ENCODE data around the gene SEC22A. TPM values are rescaled to one million over a fixed set of nuclear protein-coding genes. Genes with fewer than 3 reads are reported as not detected.

SEC22A gene
- total and polyA plus RNA-seq, 2 of the 13 experiments (the other 11 are each of a cell fraction or from before 2014, with no cell fraction given): 14.1 to 17.3 TPM

DNA sequence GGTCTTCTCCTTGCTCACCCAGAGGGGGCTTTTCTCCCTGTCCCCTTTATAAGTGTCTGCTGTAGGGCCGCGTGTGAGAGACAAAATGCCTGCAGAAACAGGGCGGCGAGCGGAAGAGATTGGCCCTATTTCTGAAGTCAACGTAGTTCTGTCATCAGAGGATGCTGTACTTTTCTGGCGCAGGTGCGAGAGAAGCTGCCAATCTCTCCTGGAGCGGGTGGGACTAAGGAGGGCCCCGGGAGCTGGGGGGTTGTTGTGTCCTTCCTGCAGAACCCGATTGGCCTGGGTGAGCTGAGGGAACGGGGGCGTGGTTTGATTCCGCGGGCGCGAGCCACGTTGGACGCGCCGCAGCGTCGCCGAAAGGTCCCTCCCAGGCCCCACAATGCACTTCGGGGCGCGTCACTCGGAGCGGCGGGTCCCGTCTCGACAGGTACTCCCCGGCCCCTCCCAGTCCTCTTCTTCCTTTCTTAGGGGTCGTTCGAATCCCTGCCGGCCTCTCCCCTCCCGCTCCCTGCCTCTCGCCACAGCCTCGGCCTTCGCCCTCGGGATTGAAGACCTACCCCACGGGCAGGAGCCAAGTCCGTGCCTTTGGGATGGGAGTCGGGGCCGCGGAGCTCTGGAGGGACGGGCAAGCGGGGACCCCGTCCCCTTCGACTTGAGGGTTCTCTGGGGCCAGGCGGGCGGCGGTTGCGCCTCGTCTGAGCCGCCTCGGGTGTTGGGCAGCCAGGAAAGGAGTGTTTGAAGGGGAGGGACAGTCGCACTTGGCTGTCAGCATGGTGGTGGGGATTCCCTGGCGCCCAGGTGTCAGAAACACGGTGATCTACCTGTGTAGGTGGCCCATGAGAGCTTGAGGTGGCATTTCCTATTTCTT lies at the start of gene SEC22A (continued):
- TF ChIP-seq CREM (IDR thresholded peaks at IDR 0.05) (peak; percentile 75), CREM (CRISPR knock-in tag; IDR thresholded peaks at IDR 0.05) (no peak), DR1 (CRISPR knock-in tag; IDR thresholded peaks at IDR 0.05) (no peak; the same call in 1 of the 2 replicates), TMF1 (CRISPR knock-in tag; IDR thresholded peaks at IDR 0.05; ENCODE audit: low read depth) (no peak), FOXA3 (CRISPR knock-in tag; IDR thresholded peaks at IDR 0.05) (no peak), ZNF772 (CRISPR knock-in tag; IDR thresholded peaks at IDR 0.05) (0 out of 2 replicates have a peak, but pooled peaks have one; percentile 21), ZNF263 (CRISPR knock-in tag; IDR thresholded peaks at IDR 0.05) (peak; percentile 10; the same call in 1 of the 2 replicates), ELF3 (CRISPR knock-in tag; IDR thresholded peaks at IDR 0.05) (no peak; the same call in 1 of the 2 replicates), CHCHD3 (CRISPR knock-in tag; IDR thresholded peaks at IDR 0.05) (no peak), ZNF660 (CRISPR knock-in tag; IDR thresholded peaks at IDR 0.05; ENCODE audit: borderline replicate concordance, low read depth) (no peak), RXRB (CRISPR knock-in tag; IDR thresholded peaks at IDR 0.05; ENCODE audit: borderline replicate concordance) (peak; percentile 48), SYNCRIP (IDR thresholded peaks at IDR 0.05; ENCODE audit: insufficient read depth, low read depth, low read length) (no peak), ZFP82 (CRISPR knock-in tag; IDR thresholded peaks at IDR 0.05; ENCODE audit: borderline replicate concordance) (no peak), YY1 (IDR thresholded peaks at IDR 0.05; ENCODE audit: insufficient read depth, insufficient replicate concordance, low read depth, low read length) (peak; percentile 25)
- TF ChIP-seq, protein P1, sequence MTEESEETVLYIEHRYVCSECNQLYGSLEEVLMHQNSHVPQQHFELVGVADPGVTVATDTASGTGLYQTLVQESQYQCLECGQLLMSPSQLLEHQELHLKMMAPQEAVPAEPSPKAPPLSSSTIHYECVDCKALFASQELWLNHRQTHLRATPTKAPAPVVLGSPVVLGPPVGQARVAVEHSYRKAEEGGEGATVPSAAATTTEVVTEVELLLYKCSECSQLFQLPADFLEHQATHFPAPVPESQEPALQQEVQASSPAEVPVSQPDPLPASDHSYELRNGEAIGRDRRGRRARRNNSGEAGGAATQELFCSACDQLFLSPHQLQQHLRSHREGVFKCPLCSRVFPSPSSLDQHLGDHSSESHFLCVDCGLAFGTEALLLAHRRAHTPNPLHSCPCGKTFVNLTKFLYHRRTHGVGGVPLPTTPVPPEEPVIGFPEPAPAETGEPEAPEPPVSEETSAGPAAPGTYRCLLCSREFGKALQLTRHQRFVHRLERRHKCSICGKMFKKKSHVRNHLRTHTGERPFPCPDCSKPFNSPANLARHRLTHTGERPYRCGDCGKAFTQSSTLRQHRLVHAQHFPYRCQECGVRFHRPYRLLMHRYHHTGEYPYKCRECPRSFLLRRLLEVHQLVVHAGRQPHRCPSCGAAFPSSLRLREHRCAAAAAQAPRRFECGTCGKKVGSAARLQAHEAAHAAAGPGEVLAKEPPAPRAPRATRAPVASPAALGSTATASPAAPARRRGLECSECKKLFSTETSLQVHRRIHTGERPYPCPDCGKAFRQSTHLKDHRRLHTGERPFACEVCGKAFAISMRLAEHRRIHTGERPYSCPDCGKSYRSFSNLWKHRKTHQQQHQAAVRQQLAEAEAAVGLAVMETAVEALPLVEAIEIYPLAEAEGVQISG (CRISPR knock-in tag; IDR thresholded peaks at IDR 0.05): peak; percentile 62
- TF ChIP-seq, protein P2, sequence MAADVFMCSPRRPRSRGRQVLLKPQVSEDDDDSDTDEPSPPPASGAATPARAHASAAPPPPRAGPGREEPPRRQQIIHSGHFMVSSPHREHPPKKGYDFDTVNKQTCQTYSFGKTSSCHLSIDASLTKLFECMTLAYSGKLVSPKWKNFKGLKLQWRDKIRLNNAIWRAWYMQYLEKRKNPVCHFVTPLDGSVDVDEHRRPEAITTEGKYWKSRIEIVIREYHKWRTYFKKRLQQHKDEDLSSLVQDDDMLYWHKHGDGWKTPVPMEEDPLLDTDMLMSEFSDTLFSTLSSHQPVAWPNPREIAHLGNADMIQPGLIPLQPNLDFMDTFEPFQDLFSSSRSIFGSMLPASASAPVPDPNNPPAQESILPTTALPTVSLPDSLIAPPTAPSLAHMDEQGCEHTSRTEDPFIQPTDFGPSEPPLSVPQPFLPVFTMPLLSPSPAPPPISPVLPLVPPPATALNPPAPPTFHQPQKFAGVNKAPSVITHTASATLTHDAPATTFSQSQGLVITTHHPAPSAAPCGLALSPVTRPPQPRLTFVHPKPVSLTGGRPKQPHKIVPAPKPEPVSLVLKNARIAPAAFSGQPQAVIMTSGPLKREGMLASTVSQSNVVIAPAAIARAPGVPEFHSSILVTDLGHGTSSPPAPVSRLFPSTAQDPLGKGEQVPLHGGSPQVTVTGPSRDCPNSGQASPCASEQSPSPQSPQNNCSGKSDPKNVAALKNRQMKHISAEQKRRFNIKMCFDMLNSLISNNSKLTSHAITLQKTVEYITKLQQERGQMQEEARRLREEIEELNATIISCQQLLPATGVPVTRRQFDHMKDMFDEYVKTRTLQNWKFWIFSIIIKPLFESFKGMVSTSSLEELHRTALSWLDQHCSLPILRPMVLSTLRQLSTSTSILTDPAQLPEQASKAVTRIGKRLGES (CRISPR knock-in tag; IDR thresholded peaks at IDR 0.05; ENCODE audit: borderline replicate concordance): no peak
- TF ChIP-seq, protein P3, sequence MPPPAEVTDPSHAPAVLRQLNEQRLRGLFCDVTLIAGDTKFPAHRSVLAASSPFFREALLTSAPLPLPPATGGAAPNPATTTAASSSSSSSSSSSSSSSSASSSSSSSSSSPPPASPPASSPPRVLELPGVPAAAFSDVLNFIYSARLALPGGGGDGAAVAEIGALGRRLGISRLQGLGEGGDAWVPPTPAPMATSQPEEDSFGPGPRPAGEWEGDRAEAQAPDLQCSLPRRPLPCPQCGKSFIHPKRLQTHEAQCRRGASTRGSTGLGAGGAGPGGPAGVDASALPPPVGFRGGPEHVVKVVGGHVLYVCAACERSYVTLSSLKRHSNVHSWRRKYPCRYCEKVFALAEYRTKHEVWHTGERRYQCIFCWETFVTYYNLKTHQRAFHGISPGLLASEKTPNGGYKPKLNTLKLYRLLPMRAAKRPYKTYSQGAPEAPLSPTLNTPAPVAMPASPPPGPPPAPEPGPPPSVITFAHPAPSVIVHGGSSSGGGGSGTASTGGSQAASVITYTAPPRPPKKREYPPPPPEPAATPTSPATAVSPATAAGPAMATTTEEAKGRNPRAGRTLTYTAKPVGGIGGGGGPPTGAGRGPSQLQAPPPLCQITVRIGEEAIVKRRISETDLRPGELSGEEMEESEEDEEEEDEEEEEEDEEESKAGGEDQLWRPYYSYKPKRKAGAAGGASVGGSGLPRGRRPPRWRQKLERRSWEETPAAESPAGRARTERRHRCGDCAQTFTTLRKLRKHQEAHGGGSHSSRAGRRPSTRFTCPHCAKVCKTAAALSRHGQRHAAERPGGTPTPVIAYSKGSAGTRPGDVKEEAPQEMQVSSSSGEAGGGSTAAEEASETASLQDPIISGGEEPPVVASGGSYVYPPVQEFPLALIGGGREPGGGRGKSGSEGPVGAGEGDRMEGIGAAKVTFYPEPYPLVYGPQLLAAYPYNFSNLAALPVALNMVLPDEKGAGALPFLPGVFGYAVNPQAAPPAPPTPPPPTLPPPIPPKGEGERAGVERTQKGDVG (CRISPR knock-in tag; IDR thresholded peaks at IDR 0.05; ENCODE audit: borderline replicate concordance): no peak
- TF ChIP-seq, protein P4, sequence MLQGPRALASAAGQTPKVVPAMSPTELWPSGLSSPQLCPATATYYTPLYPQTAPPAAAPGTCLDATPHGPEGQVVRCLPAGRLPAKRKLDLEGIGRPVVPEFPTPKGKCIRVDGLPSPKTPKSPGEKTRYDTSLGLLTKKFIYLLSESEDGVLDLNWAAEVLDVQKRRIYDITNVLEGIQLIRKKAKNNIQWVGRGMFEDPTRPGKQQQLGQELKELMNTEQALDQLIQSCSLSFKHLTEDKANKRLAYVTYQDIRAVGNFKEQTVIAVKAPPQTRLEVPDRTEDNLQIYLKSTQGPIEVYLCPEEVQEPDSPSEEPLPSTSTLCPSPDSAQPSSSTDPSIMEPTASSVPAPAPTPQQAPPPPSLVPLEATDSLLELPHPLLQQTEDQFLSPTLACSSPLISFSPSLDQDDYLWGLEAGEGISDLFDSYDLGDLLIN (CRISPR knock-in tag; IDR thresholded peaks at IDR 0.05; ENCODE audit: borderline replicate concordance): no peak; the same call in 1 of the 2 replicates
